Transverse colon (tissue), 4 donors: ENCODE data around the gene BANP.

Experiments used
- EP300 ChIP-seq: sonication (generic); formaldehyde crosslinking; IDR thresholded peaks from one replicate; pipeline ENCODE4 v1.6.1; 2017; ENCODE audit warnings: antibody characterized with exemption, low read depth
- POLR2A ChIP-seq: fragments of 450-650 bp; IDR thresholded peaks from one replicate; pipeline ENCODE4 v1.6.1; 2016; ENCODE audit warnings: antibody characterized with exemption, mild to moderate bottlenecking, moderate library complexity
- POLR2AphosphoS5 ChIP-seq, 3 donors: sonication (generic); formaldehyde crosslinking; IDR thresholded peaks; one replicate each; pipeline ENCODE4 v1.6.1; 2016; ENCODE audit warnings: antibody characterized with exemption in 3 of 3
- TF ChIP-seq, protein P1 (sequence below), 5 experiments: fragments of 200-600 bp in 3 of 5; fragments of 450-650 bp in 2 of 5; sonication (generic) in 3 of 5; IDR thresholded peaks; 1 replicate in 2 of 5; 2 replicates in 3 of 5; pipeline ENCODE4 v1.5.1; 2016 to 2017; ENCODE audit warnings: antibody characterized with exemption in 5 of 5, inconsistent platforms in 3 of 5, mild to moderate bottlenecking in 2 of 5, moderate library complexity in 1 of 5

DNA sequence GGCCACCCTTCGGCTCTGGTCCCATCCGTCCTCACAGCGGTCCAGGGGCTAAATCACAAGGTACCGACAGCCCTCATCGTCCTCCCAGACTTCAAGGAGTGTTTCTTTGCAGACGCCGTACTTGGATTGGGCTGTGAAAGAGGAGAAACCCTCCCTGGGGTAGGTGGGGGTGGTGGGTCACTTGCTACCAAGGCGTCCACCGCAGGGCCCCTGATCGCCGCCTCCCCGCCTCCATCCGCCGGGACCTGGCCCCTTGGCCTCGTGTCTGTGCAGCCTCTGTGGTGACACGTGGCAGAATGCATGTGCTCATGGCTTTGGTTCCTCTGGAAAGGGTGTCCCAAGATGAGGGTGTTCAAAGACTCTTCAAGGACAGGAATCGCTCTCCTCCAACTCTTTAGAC is 151.4 kb downstream of the BANP start:
- TF ChIP-seq POLR2A = no peak
- TF ChIP-seq, protein P1, sequence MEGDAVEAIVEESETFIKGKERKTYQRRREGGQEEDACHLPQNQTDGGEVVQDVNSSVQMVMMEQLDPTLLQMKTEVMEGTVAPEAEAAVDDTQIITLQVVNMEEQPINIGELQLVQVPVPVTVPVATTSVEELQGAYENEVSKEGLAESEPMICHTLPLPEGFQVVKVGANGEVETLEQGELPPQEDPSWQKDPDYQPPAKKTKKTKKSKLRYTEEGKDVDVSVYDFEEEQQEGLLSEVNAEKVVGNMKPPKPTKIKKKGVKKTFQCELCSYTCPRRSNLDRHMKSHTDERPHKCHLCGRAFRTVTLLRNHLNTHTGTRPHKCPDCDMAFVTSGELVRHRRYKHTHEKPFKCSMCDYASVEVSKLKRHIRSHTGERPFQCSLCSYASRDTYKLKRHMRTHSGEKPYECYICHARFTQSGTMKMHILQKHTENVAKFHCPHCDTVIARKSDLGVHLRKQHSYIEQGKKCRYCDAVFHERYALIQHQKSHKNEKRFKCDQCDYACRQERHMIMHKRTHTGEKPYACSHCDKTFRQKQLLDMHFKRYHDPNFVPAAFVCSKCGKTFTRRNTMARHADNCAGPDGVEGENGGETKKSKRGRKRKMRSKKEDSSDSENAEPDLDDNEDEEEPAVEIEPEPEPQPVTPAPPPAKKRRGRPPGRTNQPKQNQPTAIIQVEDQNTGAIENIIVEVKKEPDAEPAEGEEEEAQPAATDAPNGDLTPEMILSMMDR (IDR thresholded peaks at IDR 0.05) = no peak
- TF ChIP-seq EP300 = no peak
- no peak for TF ChIP-seq POLR2AphosphoS5 (IDR thresholded peaks at IDR 0.05)
